ENCODE results near the gene ZBTB20.

DNA sequence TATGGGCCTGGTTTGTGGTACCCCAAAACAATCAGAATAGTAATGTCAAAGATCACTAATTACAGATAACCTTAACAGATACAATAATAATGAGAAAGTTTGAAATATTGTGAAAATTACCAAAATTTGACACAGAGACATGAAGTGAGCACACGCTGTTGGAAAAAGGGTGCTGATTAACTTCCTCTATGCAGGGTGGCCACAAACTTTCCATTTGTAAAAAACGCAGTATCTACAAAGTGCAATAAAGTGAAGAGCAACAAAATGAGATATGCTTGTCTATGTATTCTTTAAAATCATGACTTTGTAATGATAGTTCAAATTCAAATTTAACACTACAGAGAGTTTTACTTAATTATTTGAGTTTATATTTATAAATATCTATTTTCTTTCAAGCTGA, 860.8 kb downstream of the ZBTB20 start:
- TF ChIP-seq POLR2A (IDR thresholded peaks at IDR 0.05; ENCODE audit: low read depth, low read length) = no peak
- TF ChIP-seq ETV6 (conservative IDR thresholded peaks at IDR 0.05 in 1 of 2, IDR thresholded peaks at IDR 0.05 in 1 of 2; ENCODE audit: borderline replicate concordance in 1 of 2, low read depth in 1 of 2) = no peak
- TF ChIP-seq, protein P1, sequence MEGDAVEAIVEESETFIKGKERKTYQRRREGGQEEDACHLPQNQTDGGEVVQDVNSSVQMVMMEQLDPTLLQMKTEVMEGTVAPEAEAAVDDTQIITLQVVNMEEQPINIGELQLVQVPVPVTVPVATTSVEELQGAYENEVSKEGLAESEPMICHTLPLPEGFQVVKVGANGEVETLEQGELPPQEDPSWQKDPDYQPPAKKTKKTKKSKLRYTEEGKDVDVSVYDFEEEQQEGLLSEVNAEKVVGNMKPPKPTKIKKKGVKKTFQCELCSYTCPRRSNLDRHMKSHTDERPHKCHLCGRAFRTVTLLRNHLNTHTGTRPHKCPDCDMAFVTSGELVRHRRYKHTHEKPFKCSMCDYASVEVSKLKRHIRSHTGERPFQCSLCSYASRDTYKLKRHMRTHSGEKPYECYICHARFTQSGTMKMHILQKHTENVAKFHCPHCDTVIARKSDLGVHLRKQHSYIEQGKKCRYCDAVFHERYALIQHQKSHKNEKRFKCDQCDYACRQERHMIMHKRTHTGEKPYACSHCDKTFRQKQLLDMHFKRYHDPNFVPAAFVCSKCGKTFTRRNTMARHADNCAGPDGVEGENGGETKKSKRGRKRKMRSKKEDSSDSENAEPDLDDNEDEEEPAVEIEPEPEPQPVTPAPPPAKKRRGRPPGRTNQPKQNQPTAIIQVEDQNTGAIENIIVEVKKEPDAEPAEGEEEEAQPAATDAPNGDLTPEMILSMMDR (IDR thresholded peaks at IDR 0.05 in 2 of 3, conservative IDR thresholded peaks at IDR 0.05 in 1 of 3; ENCODE audit: control insufficient read depth in 2 of 3, extremely low read depth in 1 of 3, insufficient read depth in 1 of 3, low read depth in 3 of 3, low read length in 3 of 3) = no peak
- TF ChIP-seq KDM1A (IDR thresholded peaks at IDR 0.05; ENCODE audit: borderline replicate concordance) = no peak
- TF ChIP-seq, protein P2, sequence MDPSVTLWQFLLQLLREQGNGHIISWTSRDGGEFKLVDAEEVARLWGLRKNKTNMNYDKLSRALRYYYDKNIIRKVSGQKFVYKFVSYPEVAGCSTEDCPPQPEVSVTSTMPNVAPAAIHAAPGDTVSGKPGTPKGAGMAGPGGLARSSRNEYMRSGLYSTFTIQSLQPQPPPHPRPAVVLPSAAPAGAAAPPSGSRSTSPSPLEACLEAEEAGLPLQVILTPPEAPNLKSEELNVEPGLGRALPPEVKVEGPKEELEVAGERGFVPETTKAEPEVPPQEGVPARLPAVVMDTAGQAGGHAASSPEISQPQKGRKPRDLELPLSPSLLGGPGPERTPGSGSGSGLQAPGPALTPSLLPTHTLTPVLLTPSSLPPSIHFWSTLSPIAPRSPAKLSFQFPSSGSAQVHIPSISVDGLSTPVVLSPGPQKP (IDR thresholded peaks at IDR 0.05; ENCODE audit: low read depth, low read length) = no peak
- TF ChIP-seq RELA (IDR thresholded peaks at IDR 0.05; ENCODE audit: borderline replicate concordance, partially characterized antibody) = no peak
- no peak for TF ChIP-seq EP300 (IDR thresholded peaks at IDR 0.05; ENCODE audit: borderline replicate concordance in 1 of 2, control insufficient read depth in 1 of 2, low read depth in 2 of 2, low read length in 2 of 2)
- TF ChIP-seq ZNF24 (IDR thresholded peaks at IDR 0.05) = no peak
